Measurements from ENCODE around the gene NDFIP2. TPM values are rescaled to one million over a fixed set of nuclear protein-coding genes. Genes with fewer than 3 reads are reported as not detected.

NDFIP2 gene
- total RNA-seq, 1 donor from 2014 or later: 30.4 TPM

GRCh38 chr13:79531542-79532254, 50.7 kb downstream of the NDFIP2 start:
- H3K4me1 Mint-ChIP-seq (ENCODE audit: unreplicated experiment): no peaks in the 10 kb centered on the region
- H3K27ac Mint-ChIP-seq (ENCODE audit: unreplicated experiment): no peak overlapping the region
- no peaks in the 10 kb centered on the region for H3K36me3 Mint-ChIP-seq (ENCODE audit: low read depth, unreplicated experiment)
- no peak for TF ChIP-seq CTCF (IDR thresholded peaks at IDR 0.05; ENCODE audit: unreplicated experiment)
- no peaks in the 10 kb centered on the region for H3K27me3 Mint-ChIP-seq (ENCODE audit: unreplicated experiment)
- no peak overlapping the region for H3K4me3 Mint-ChIP-seq (ENCODE audit: unreplicated experiment)
- H3K9me3 Mint-ChIP-seq (ENCODE audit: unreplicated experiment): no peaks in the 10 kb centered on the region
- no peak for DNase-seq (ENCODE audit: low spot score)

GRCh38 chr13:79532576-79532975, 51.6 kb downstream of the NDFIP2 start:
- Mint-ChIP-seq H3K4me3 (ENCODE audit: unreplicated experiment) (no peak overlapping the region), H3K27me3 (ENCODE audit: unreplicated experiment) (no peaks in the 10 kb centered on the region), H3K9me3 (ENCODE audit: unreplicated experiment) (no peaks in the 10 kb centered on the region), H3K27ac (ENCODE audit: unreplicated experiment) (no peak overlapping the region), H3K4me1 (ENCODE audit: unreplicated experiment) (no peaks in the 10 kb centered on the region), H3K36me3 (ENCODE audit: low read depth, unreplicated experiment) (no peaks in the 10 kb centered on the region)
- DNase-seq (ENCODE audit: low spot score): no peak
- TF ChIP-seq CTCF (IDR thresholded peaks at IDR 0.05; ENCODE audit: unreplicated experiment): no peak

GRCh38 chr13:79533781-79534400, 52.9 kb downstream of the NDFIP2 start:
- TF ChIP-seq CTCF (IDR thresholded peaks at IDR 0.05; ENCODE audit: unreplicated experiment): no peak
- no peak for DNase-seq (ENCODE audit: low spot score)
- Mint-ChIP-seq H3K36me3 (ENCODE audit: low read depth, unreplicated experiment) (no peaks in the 10 kb centered on the region), H3K27me3 (ENCODE audit: unreplicated experiment) (no peaks in the 10 kb centered on the region), H3K4me3 (ENCODE audit: unreplicated experiment) (no peak overlapping the region), H3K4me1 (ENCODE audit: unreplicated experiment) (no peaks in the 10 kb centered on the region), H3K9me3 (ENCODE audit: unreplicated experiment) (no peaks in the 10 kb centered on the region), H3K27ac (ENCODE audit: unreplicated experiment) (no peak overlapping the region)

DNA sequence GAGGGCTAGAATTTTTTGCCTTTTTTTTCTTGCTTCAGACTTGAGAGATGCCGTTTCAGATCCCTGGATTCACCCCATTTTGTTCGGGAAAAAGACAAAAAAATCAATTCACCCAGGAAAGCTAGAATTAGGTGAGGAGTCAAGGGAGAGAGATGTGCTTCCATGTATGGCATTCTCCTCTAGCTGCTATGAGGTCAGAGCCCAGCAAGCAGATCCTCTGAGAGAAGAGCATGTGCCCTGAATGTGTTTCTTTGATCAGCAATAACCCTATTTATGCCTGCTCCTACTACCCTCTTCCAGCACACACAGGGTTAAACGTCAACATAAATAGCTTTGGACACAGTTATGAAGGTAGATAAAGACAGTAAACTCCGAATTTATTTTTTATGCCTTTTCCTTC, 53.6 kb downstream of the NDFIP2 start:
- Mint-ChIP-seq H3K9me3 (ENCODE audit: unreplicated experiment) (no peaks in the 10 kb centered on the region), H3K4me3 (ENCODE audit: unreplicated experiment) (no peak overlapping the region), H3K36me3 (ENCODE audit: low read depth, unreplicated experiment) (no peaks in the 10 kb centered on the region), H3K27ac (ENCODE audit: unreplicated experiment) (no peak overlapping the region), H3K27me3 (ENCODE audit: unreplicated experiment) (no peaks in the 10 kb centered on the region), H3K4me1 (ENCODE audit: unreplicated experiment) (no peaks in the 10 kb centered on the region)
- DNase-seq (ENCODE audit: low spot score): no peak
- no peak for TF ChIP-seq CTCF (IDR thresholded peaks at IDR 0.05; ENCODE audit: unreplicated experiment)

DNA sequence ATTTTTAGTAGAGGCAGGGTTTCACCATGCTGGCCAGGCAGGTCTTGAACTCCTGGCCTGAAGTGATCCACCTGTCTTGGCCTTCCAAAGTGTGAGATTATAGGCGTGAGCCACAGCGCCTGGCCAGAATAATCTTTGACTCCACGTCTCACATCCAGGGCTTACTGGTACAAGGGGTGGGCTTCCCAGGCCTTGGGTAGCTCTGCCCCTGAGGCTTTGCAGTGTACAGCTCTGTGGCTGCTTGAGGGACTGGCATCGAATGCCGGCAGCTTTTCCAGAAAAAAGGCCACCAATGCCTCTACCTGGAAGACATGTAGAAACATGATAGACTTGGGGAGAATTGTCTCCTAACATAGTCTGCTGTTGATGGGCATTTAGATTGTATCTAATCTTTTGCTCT, 57.8 kb downstream of the NDFIP2 start:
- Mint-ChIP-seq H3K27me3 (ENCODE audit: unreplicated experiment) (no peaks in the 10 kb centered on the region), H3K27ac (ENCODE audit: unreplicated experiment) (no peak overlapping the region), H3K4me3 (ENCODE audit: unreplicated experiment) (no peak overlapping the region), H3K36me3 (ENCODE audit: low read depth, unreplicated experiment) (no peaks in the 10 kb centered on the region), H3K4me1 (ENCODE audit: unreplicated experiment) (no peaks in the 10 kb centered on the region), H3K9me3 (ENCODE audit: unreplicated experiment) (no peaks in the 10 kb centered on the region)
- TF ChIP-seq CTCF (IDR thresholded peaks at IDR 0.05; ENCODE audit: unreplicated experiment): no peak
- DNase-seq (ENCODE audit: low spot score): no peak
